GM19193 (cell line): ENCODE measurements around the gene SLC25A10.

Source experiments
- POLR2A ChIP-seq: IDR thresholded peaks from 4 replicates; pipeline ENCODE4 v1.6.1; 2011; ENCODE audit not compliant: insufficient read depth, insufficient read length; ENCODE audit errors: extremely low read depth

SLC25A10 gene

GRCh38 chr17:81683208-81683583 lies 28.9 kb upstream of the SLC25A10 start:
- TF ChIP-seq POLR2A: no peak

- TF ChIP-seq POLR2A: peak; percentile 76
These were observed 28.3 kb upstream of the SLC25A10 start, which contains the start of the genes ARL16 and HGS for GRCh38 chr17:81683584-81684441. Gene ARL16 (minus strand): TSS chr17:81683797. CDS start chr17:81683753, 44 bp downstream. Gene HGS (plus strand): TSS chr17:81684011. CDS start chr17:81684067, 56 bp downstream.

GRCh38 chr17:81684442-81684911 lies 27.6 kb upstream of the SLC25A10 start:
- no peak for TF ChIP-seq POLR2A

GRCh38 chr17:81685108-81685507 lies 27.0 kb upstream of the SLC25A10 start:
- no peak for TF ChIP-seq POLR2A

GRCh38 chr17:81686614-81687013 lies 25.5 kb upstream of the SLC25A10 start:
- no peak for TF ChIP-seq POLR2A

- no peak for TF ChIP-seq POLR2A
These were observed 24.1 kb upstream of the SLC25A10 start for GRCh38 chr17:81687770-81688541.

DNA sequence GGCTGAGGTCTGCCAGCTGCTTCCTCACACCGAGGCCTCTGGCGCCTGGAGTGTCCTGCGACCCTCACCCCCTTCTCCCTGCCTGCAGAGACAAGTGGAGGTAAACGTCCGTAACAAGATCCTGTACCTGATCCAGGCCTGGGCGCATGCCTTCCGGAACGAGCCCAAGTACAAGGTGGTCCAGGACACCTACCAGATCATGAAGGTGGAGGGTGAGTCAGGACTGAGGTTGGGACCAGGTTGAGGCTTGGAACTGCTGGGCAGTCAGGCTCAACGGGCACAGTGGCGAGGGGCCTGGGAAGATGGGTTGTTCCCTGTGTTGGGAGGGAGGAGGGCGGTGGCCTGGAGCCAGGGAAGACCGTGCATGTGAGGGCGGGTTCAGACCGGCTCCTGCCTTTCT lies 23.5 kb upstream of the SLC25A10 start:
- TF ChIP-seq POLR2A: no peak

GRCh38 chr17:81690066-81690465 lies 22.0 kb upstream of the SLC25A10 start:
- no peak for TF ChIP-seq POLR2A

GRCh38 chr17:81690549-81690948 lies 21.5 kb upstream of the SLC25A10 start:
- no peak for TF ChIP-seq POLR2A

DNA sequence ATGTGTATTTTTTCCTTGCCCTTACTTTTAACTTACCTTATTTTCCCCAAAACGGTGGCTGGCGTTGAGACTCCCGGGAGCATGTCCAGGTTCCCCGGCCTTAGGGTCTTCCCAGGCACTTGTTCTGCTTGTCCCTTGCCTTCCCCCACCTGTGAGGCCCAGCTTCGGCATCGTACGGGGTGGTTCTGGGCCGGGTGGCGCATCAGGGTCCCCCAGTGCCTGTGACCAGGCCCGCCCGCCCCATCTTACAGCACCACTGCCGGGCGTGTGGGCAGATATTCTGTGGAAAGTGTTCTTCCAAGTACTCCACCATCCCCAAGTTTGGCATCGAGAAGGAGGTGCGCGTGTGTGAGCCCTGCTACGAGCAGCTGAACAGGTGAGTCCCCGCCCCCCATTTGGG lies 20.9 kb upstream of the SLC25A10 start:
- TF ChIP-seq POLR2A: no peak

DNA sequence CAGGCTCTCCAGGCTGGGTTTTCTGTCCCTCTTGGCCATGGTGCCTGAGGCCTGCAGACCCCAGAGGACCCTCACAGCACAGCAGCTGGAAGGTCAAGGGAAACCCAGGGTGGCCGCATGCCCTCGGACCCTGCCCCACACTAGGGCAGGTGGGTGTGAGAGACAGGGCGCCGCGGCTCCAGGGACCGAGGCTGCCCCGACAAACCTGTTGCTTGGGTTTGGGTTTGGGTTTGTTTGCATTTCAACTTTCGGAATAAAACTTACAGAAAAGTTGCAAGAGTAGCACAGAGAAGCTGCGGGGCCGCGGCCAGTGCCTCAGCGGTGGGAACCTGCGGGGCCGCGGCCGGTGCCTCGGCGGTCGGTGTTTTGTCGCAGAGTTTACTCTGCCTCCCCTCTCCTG lies 20.5 kb upstream of the SLC25A10 start:
- TF ChIP-seq POLR2A: no peak

DNA sequence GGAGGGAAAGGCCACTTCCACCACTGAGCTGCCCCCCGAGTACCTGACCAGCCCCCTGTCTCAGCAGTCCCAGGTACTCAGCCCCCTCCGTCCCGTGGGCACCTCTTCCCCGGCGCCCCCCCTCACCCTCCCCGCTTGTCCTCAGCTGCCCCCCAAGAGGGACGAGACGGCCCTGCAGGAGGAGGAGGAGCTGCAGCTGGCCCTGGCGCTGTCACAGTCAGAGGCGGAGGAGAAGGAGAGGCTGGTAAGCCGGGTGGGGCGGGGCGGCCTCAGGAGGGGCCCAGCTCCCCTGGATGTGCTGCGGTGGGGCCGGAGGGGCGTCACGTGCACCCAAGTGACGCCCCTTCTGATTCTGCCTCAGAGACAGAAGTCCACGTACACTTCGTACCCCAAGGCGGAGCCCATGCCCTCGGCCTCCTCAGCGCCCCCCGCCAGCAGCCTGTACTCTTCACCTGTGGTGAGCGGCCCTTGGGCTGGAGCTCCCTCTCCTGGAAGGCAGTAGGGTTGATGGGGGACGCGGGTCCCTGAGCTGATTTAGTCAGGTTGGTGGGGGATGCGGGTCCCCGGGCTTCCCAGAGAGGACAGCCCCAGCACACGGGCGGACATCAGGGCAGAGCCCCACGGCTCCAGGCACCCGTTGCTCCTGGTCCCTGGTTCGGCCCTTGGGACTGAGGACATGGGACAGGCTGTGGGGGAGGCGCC lies 18.4 kb upstream of the SLC25A10 start:
- TF ChIP-seq POLR2A: no peak

DNA sequence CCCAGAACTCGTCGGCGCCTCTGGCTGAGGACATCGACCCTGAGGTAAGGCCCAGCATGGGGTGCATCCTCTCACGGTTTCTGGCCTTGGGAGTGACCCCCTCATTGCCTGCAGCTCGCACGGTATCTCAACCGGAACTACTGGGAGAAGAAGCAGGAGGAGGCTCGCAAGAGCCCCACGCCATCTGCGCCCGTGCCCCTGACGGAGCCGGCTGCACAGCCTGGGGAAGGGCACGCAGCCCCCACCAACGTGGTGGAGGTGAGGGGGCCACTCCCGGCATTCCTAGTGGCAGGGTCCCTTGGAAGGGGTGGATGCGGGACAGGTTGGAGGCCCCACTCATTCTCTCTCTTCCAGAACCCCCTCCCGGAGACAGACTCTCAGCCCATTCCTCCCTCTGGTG lies 17.3 kb upstream of the SLC25A10 start:
- no peak for TF ChIP-seq POLR2A

DNA sequence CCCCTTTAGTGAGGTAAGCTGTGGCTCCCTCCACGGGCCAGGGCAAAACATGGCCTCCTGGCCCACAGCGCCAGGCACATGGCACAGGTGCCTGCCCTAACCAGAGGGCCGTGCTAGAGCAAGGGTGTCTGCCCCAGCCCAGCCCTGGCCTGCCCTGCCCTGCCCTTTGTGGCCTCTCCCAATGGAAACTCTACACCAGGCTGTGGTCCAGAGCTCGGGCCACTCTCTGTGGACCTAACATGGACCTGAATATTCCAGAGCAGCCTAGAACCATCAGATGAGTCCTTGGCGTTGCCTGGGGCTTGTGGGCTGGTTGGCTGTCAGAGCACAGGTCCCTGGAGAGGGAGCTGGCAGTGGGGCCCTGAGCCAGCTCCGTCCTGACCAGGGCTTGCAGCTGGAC lies 16.9 kb upstream of the SLC25A10 start:
- TF ChIP-seq POLR2A: no peak

GRCh38 chr17:81695801-81696200 lies 16.3 kb upstream of the SLC25A10 start:
- no peak for TF ChIP-seq POLR2A

GRCh38 chr17:81696218-81696941 lies 15.7 kb upstream of the SLC25A10 start:
- TF ChIP-seq POLR2A: no peak
